ENCODE measurements around the gene TFF2.

DNA sequence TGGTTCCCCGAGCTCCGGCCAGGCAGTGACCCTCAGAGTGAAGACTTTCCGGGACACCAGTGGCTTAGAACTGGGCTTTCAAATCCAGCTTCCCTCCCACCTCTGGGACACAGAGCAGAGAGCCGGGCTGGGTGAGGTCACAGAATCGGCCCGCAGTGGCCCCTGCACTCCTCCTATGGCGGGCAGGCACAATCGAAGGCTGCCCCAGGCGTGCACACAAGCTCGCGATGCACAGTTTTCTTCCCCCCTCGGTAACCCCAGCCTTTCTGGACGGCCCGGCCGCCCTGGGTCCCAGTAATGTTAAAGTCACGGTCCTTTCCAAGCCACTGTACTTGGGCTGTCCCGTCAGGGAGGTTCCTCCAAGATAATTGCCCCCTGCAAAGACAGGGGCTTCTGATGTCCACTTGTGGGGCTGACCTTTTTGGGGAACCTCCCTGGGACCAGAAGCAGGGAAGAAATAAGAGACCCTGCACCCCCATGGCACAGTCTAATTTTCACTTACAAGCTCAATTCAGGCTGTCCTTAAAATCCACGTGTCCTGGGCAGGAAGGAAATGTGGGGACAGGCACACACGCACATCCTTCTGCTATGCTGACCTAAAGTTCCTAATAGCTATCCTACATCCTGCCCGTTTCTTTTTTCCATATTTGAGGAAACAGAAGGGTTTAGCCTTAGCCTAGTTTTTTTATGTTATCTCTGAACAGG lies 49.3 kb downstream of the TFF2 start:
- TF ChIP-seq EZH2 (IDR thresholded peaks at IDR 0.05; ENCODE audit: insufficient read depth, poor library complexity, severe bottlenecking) (no peak), EZH2phosphoT487 (IDR thresholded peaks at IDR 0.05; ENCODE audit: insufficient read depth, low read depth) (no peak)

Data from GM23248 (cell line).